ENCODE measurements around the gene GLMP. TPM values are rescaled to one million over a fixed set of nuclear protein-coding genes. Genes with fewer than 3 reads are reported as not detected.

The GLMP gene
- total and polyA plus RNA-seq, 12 donors: 49.8 to 209 (median 139) TPM

DNA sequence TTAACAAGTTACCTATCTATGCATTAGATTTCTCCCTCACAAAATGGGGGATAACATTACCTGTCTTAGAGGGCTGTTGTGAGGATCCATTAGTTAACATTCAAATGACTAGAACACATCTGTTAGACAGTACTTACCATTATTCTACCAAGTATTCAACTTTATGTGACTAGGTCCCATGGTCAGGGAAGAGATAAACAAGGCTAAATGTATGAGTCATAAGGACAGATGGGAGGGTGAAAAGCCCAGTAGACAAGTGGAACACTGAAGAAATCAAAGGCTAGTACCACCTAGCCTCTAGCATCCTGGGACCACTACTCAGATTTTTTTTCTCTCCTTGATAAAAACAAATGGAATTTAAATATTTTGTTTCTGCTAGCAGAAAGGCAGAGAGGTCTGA lies 12.6 kb upstream of the GLMP start:
- Histone ChIP-seq H3K27ac (peak overlapping the region in 3 of 5 donors; percentile 66 to 72 (median 68)), H3K9me3 (replicated peaks in 1 of 3) (no peaks in the 10 kb centered on the region), H3K4me1 (replicated peaks in 1 of 2) (peaks cover 25 to 31% of the 10 kb centered on the region in 2 donors), H3K4me3 (no peak overlapping the region), H3K36me3 (replicated peaks in 1 of 2) (peaks cover 0 to 52% of the 10 kb centered on the region in 2 donors), H3K27me3 (no peaks in the 10 kb centered on the region)
- TF ChIP-seq, protein P1, sequence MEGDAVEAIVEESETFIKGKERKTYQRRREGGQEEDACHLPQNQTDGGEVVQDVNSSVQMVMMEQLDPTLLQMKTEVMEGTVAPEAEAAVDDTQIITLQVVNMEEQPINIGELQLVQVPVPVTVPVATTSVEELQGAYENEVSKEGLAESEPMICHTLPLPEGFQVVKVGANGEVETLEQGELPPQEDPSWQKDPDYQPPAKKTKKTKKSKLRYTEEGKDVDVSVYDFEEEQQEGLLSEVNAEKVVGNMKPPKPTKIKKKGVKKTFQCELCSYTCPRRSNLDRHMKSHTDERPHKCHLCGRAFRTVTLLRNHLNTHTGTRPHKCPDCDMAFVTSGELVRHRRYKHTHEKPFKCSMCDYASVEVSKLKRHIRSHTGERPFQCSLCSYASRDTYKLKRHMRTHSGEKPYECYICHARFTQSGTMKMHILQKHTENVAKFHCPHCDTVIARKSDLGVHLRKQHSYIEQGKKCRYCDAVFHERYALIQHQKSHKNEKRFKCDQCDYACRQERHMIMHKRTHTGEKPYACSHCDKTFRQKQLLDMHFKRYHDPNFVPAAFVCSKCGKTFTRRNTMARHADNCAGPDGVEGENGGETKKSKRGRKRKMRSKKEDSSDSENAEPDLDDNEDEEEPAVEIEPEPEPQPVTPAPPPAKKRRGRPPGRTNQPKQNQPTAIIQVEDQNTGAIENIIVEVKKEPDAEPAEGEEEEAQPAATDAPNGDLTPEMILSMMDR (IDR thresholded peaks at IDR 0.05): no peak
- no peak for TF ChIP-seq POLR2A (IDR thresholded peaks at IDR 0.05)
- intact Hi-C loops (cut with DNase I): no loop called here
- DNase-seq: no peak

DNA sequence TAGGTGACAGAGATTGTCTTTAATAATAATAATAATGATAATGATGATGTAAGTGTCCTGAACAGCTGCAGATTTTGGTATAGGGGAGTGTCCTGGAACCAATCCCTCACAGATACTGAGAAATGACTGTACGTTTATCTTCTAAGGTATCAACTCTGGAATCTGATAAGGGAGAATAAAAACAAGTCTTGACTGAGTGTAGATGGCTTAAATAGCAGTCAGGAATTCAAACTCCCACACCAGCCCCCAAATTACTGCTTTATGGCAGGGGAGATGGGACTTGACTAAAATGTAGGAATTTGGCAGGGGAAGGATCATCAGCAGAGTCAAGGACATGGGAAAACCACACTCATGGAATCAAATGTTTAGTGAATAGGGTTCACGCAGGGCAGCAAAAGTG lies 9.7 kb upstream of the GLMP start:
- H3K27me3 ChIP-seq: no peaks in the 10 kb centered on the region
- H3K27ac ChIP-seq: no peak overlapping the region
- TF ChIP-seq POLR2A (IDR thresholded peaks at IDR 0.05): no peak
- TF ChIP-seq, protein P1 (IDR thresholded peaks at IDR 0.05): no peak
- no peak for DNase-seq
- H3K36me3 ChIP-seq (replicated peaks in 1 of 2): peaks cover 0 to 30% of the 10 kb centered on the region in 2 donors
- H3K9me3 ChIP-seq (replicated peaks in 1 of 3): no peaks in the 10 kb centered on the region
- WGBS, 4 donors: 45 to 60% (median 54%) methylated on average over 2 of the region's 2 CpGs
- peaks cover 16 to 17% of the 10 kb centered on the region in 2 donors for H3K4me1 ChIP-seq (replicated peaks in 1 of 2)
- no peak overlapping the region for H3K4me3 ChIP-seq
- intact Hi-C loops (cut with DNase I): no loop called here

DNA sequence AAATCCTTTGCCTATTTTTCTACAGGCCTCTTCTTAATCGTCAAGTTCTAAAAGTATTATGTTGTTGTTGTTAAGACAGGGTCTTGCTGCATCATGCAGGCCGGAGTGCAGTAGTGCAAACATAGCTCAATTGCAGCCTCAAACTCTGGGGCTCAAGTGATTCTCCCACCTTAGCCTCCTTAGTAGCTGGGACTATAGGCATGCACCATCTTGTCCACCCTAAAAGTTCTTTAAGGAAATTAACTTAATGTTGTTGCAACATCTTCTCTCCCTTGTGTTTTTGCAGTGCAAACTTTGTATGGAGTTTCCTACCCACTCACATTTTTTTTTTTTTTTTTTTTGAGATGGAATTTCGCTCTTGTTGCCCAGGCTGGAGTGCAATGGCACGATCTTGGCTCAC lies 7.8 kb upstream of the GLMP start:
- Histone ChIP-seq H3K27me3 (no peaks in the 10 kb centered on the region), H3K27ac (no peak overlapping the region), H3K4me1 (replicated peaks in 1 of 2) (peaks cover 4 to 6% of the 10 kb centered on the region in 2 donors), H3K9me3 (replicated peaks in 1 of 3) (no peaks in the 10 kb centered on the region), H3K4me3 (no peak overlapping the region), H3K36me3 (replicated peaks in 1 of 2) (peaks cover 0 to 11% of the 10 kb centered on the region in 2 donors)
- DNase-seq: no peak
- 90 to 99% (median 97%) methylated on average over 3 to 4 of the region's 4 CpGs for WGBS, 4 donors
- intact Hi-C loops (cut with DNase I): no loop called here
- TF ChIP-seq, protein P1 (IDR thresholded peaks at IDR 0.05): no peak
- no peak for TF ChIP-seq POLR2A (IDR thresholded peaks at IDR 0.05)

DNA sequence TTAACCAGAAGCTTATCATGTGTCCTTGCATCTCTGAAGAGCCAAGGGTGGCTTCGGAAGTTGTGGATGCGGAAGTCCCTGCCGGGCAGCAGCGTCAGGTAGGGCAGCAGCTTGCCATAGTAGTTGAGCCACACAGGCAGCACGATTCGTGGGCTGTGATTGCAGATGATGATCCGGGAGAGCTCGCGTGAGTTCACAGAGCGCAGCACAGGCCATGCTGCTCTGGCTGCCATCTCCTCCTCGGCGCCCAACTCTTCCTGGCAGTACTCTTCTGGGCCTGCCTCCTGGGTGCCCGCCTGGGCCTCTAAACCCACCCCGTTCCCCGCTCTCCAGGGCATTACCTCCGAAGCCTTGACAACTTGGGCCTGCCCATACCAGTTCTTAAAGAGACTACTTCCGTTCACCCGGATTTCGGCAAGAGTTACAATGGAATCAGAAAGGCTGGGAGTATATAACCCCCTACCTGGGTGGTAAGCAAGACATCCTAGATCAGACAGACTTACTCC lies 3.4 kb upstream of the GLMP start, which contains the start of gene VHLL:
TSS of gene VHLL (minus strand) at position 456 of the 506 bp plus-strand sequence. CDS start at position 338, 118 bp downstream.
- Histone ChIP-seq H3K4me3 (no peak within 1 kb of the TSS), H3K4me1 (replicated peaks in 1 of 2) (peaks cover 14 to 18% of the 10 kb centered on the region in 2 donors), H3K9me3 (replicated peaks in 1 of 3) (no peaks in the 10 kb centered on the region), H3K27me3 (no peaks in the 10 kb centered on the region), H3K36me3 (replicated peaks in 1 of 2) (peaks cover 0 to 2% of the 10 kb centered on the region in 2 donors), H3K27ac (no peak within 1 kb of the TSS)
- TF ChIP-seq, protein P1 (IDR thresholded peaks at IDR 0.05): no peak
- no peak for TF ChIP-seq POLR2A (IDR thresholded peaks at IDR 0.05)
- WGBS, 4 donors: 86 to 90% (median 89%) methylated on average over 14 to 19 of the region's 19 CpGs
- no peak for DNase-seq
- intact Hi-C loops (cut with DNase I): no loop called here
